Measurements from ENCODE around the gene B9D2. TPM values are rescaled to one million over a fixed set of nuclear protein-coding genes. Genes with fewer than 3 reads are reported as not detected.

B9D2 gene
- total and polyA plus RNA-seq, 7 donors = 7.2 to 14.5 (median 10.1) TPM

DNA sequence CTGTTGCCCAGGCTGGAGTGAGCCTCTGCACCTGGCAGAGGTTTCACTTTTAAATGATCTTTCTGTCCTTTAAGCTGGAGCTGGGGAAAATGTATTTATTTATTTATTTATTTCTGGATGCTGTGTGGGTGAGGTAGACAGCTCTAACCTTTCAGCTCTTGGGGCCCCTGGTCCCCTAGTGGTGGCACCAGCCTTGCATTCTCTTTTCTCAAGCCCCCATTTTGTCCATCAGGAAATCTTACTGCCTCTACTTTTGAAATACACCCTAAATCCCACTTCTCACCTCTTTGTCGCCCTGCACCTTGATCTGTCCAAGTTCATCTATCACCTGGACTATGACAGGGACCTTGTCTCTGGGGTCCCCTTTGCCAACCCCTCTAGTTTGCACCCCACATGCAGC, 2.1 kb upstream of the B9D2 start:
- Histone ChIP-seq H3K27me3 (no peaks in the 10 kb centered on the region), H3K4me1 (peaks cover 0 to 24% (median 15%) of the 10 kb centered on the region in 4 donors), H3K4me3 (no peak overlapping the region), H3K36me3 (no peaks in the 10 kb centered on the region), H3K27ac (no peak overlapping the region), H3K9me3 (no peaks in the 10 kb centered on the region)
- TF ChIP-seq EP300 (IDR thresholded peaks at IDR 0.05) = no peak
- no peak for TF ChIP-seq POLR2A (IDR thresholded peaks at IDR 0.05)
- TF ChIP-seq POLR2AphosphoS5 (IDR thresholded peaks at IDR 0.05) = no peak
- TF ChIP-seq, protein P1, sequence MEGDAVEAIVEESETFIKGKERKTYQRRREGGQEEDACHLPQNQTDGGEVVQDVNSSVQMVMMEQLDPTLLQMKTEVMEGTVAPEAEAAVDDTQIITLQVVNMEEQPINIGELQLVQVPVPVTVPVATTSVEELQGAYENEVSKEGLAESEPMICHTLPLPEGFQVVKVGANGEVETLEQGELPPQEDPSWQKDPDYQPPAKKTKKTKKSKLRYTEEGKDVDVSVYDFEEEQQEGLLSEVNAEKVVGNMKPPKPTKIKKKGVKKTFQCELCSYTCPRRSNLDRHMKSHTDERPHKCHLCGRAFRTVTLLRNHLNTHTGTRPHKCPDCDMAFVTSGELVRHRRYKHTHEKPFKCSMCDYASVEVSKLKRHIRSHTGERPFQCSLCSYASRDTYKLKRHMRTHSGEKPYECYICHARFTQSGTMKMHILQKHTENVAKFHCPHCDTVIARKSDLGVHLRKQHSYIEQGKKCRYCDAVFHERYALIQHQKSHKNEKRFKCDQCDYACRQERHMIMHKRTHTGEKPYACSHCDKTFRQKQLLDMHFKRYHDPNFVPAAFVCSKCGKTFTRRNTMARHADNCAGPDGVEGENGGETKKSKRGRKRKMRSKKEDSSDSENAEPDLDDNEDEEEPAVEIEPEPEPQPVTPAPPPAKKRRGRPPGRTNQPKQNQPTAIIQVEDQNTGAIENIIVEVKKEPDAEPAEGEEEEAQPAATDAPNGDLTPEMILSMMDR (IDR thresholded peaks at IDR 0.05) = no peak
- intact Hi-C loops (cut with DNase I) = no loop called here
- 97 to 98% methylated on average over 1 of the region's 1 CpG for WGBS, 2 donors
- DNase-seq = no peak

DNA sequence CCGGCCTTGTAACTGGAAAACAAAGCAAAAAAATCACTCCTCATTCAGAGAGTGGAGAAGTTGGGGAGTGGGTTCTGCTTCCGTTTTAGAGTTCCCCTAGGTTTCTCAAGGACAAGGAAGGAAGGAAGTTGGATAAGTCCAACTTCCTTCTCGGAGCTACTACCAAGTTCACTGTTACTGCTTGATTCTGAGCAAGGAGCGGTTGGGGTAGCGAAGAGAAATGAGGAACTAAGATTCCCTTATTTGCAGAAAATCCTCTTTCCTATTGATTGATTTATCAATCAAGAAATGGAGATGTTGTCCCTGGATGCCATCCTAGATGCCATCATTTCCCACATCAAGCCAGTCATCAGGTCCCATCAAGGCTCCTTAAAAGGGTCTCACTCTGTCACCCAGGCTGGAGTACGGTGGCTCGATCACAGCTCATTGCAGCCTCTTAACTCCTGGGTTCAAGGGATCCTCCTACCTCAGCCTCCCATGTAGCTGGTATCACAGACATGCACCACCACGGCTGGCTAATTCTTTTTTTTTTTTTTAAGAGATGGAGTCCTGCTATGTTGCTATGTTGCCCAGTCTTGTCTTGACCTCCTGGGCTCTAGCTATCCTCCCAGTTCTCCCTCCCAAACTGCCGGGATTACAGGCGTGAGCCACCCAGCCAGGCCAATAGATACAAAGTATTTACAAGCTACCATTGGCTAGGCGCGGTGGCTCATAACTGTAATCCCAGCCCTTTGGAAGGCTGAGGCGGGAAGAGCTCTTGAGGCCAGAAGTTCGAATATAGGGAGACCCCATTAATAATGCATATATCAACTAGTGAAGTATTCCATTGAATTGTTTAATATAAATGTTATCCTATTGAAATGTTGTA, 809 bp upstream of the B9D2 start:
- no peaks in the 10 kb centered on the region for H3K27me3 ChIP-seq
- DNase-seq = no peak
- H3K36me3 ChIP-seq = no peaks in the 10 kb centered on the region
- intact Hi-C loops (cut with DNase I) = no loop called here
- no peaks in the 10 kb centered on the region for H3K9me3 ChIP-seq
- H3K4me1 ChIP-seq = peaks cover 0 to 24% (median 15%) of the 10 kb centered on the region in 4 donors
- 72 to 77% methylated on average over 14 of the region's 14 CpGs for WGBS, 2 donors
- H3K27ac ChIP-seq = peak overlapping the region; percentile 95 to 98 (median 95)
- peak overlapping the region; percentile 66 to 78 (median 69) for H3K4me3 ChIP-seq
- TF ChIP-seq, protein P1 (IDR thresholded peaks at IDR 0.05) = no peak
- TF ChIP-seq POLR2AphosphoS5 (IDR thresholded peaks at IDR 0.05) (no peak), EP300 (IDR thresholded peaks at IDR 0.05) (no peak), POLR2A (IDR thresholded peaks at IDR 0.05) (no peak)

DNA sequence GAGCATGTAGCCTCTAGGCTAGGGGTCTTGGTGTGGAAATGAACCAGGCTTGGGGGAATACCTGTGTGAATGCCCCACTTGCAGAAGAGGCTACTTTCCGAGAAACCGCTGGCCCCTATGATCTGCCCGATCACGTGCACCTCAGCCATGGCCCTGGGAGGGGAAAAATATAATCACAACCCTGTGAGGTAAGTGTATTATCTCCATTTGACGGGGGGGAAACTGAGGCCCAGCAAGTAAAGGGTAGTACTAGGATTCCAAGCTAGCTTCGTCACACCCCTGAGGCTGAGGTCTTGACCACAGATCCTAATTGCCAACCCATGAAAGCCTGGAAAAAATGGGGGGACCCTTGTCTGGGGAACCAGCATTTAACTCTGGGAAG, 587 bp downstream of the B9D2 start:
- TF ChIP-seq, protein P1 (IDR thresholded peaks at IDR 0.05) = no peak
- TF ChIP-seq POLR2A (IDR thresholded peaks at IDR 0.05) (no peak), POLR2AphosphoS5 (IDR thresholded peaks at IDR 0.05) (no peak), EP300 (IDR thresholded peaks at IDR 0.05) (no peak)
- H3K4me1 ChIP-seq = peaks cover 0 to 24% (median 15%) of the 10 kb centered on the region in 4 donors
- intact Hi-C loops (cut with DNase I) = no loop called here
- no peaks in the 10 kb centered on the region for H3K27me3 ChIP-seq
- H3K36me3 ChIP-seq = no peaks in the 10 kb centered on the region
- peak overlapping the region; percentile 66 to 78 (median 69) for H3K4me3 ChIP-seq
- peak overlapping the region; percentile 95 to 98 (median 95) for H3K27ac ChIP-seq
- H3K9me3 ChIP-seq = no peaks in the 10 kb centered on the region
- DNase-seq = no peak
- 50 to 52% methylated on average over 6 of the region's 6 CpGs for WGBS, 2 donors

DNA sequence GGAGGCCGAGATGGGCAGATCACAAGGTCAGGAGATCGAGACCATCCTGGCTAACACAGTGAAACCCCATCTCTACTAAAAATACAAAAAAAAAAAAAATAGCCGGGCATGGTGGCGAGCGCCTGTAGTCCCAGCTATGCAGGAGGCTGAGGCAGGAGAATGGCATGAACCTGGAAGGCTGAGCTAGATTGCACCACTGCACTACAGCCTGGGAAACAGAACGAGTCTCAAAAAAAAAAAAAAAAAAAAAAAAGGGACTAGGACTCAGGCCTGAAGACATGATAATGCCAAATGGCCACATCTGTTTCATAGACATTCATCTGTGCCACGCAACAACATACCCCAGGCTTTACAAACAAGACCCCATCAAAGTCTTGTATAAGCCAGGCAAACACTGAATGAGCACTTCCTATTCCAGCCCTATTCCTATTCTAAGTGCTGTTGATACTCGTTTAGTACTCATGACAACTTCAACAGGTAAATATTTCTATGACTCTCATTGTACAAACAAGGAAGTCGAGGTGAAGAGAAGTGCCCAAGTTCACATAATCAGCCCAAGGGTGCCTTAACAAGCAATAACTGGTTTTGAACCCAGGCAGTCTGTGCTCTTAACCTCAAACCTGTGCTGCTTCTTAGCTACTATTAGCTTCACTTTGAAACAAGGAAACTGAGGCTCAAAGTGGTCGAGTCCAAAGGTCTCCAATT, 1.7 kb downstream of the B9D2 start:
- H3K4me3 ChIP-seq = no peak overlapping the region
- peaks cover 0 to 24% (median 15%) of the 10 kb centered on the region in 4 donors for H3K4me1 ChIP-seq
- peak overlapping the region in 2 of 4 donors; percentile 95 for H3K27ac ChIP-seq
- WGBS, 2 donors = 55 to 79% methylated on average over 10 of the region's 10 CpGs
- H3K9me3 ChIP-seq = no peaks in the 10 kb centered on the region
- intact Hi-C loops (cut with DNase I) = no loop called here
- no peaks in the 10 kb centered on the region for H3K36me3 ChIP-seq
- no peaks in the 10 kb centered on the region for H3K27me3 ChIP-seq
- TF ChIP-seq, protein P1 (IDR thresholded peaks at IDR 0.05) = no peak
- TF ChIP-seq POLR2A (IDR thresholded peaks at IDR 0.05) = no peak
- no peak for TF ChIP-seq EP300 (IDR thresholded peaks at IDR 0.05)
- TF ChIP-seq POLR2AphosphoS5 (IDR thresholded peaks at IDR 0.05) = no peak
- no peak for DNase-seq
